ENCODE results near the gene SYNPO. TPM values are rescaled to one million over a fixed set of nuclear protein-coding genes. Genes with fewer than 3 reads are reported as not detected.

The SYNPO gene
- total and polyA plus RNA-seq, 5 donors from 2014 or later = 0.07 TPM; not detected in 4

DNA sequence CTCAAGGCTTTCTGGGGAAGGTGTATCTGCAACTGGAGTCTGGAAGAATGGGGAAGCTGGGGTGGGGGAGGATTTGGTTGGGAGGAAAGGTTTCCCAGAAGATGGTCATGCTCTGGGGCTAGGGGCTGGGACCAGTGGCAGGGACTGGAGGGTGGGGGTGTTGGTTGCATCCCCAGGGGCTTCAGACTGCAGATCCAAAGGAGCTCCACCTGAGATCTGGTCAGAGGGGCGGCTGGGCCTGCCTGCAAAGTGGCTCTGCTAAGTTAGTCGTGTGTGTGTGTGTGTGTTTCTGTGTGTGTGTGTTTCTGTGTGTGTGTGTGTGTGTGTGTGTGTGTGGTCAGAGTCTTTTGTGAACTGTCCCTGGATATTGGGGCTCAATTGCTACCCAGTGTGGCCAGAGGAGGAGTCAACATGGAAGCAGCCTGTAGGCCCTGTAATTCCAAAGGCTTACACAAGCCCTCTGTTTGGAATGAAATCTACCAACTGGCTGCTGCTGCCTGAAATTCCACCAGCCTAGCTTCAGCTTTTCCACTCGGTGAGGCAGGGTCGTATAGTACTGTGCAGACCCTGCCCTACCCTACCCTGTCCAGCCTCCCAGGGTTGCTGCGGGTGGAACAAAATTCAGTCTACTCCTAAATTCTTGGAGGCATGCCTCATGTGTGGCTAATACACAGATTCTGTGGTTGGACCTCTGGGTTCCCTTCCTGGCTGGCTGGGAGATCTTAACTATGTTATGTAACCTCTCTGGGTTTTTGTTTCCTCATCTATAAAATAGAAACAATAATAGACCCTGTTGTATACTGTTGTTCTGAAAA lies 12.5 kb upstream of the SYNPO start:
- DNase-seq (no peak), ATAC-seq (ENCODE audit: low read depth in 2 of 2) (no peak)
- Mint-ChIP-seq H3K9me3 (peaks cover 0 to 2% (median 0%) of the 10 kb centered on the region in 7 donors), H3K4me3 (no peak overlapping the region), H3K27ac (no peak overlapping the region), H3K27me3 (peaks cover 37% of the 10 kb centered on the region), H3K36me3 (peaks cover 4% of the 10 kb centered on the region), H3K4me1 (peaks cover 0 to 16% (median 6%) of the 10 kb centered on the region in 4 donors)
- Histone ChIP-seq H3K4me3 (ENCODE audit: low read depth, low read length) (no peak overlapping the region), H3K9me3 (ENCODE audit: control insufficient read depth in 2 of 2, low read length in 2 of 2) (no peaks in the 10 kb centered on the region), H3K27ac (ENCODE audit: insufficient read depth, low read length, poor library complexity, severe bottlenecking) (no peak overlapping the region), H3K4me1 (ENCODE audit: control insufficient read depth, insufficient read depth, low read length, poor library complexity, severe bottlenecking) (peaks cover 8% of the 10 kb centered on the region), H3K27me3 (ENCODE audit: control insufficient read depth, insufficient read depth, low read length) (peaks cover 6% of the 10 kb centered on the region), H3K36me3 (ENCODE audit: control insufficient read depth, insufficient read depth, low read length) (no peaks in the 10 kb centered on the region)

- Mint-ChIP-seq H3K36me3 (peaks cover 3% of the 10 kb centered on the region), H3K27ac (no peak overlapping the region), H3K27me3 (peaks cover 28% of the 10 kb centered on the region), H3K4me1 (peaks cover 0 to 6% (median 4%) of the 10 kb centered on the region in 4 donors), H3K9me3 (peaks cover 0 to 2% (median 0%) of the 10 kb centered on the region in 7 donors), H3K4me3 (no peak overlapping the region)
- peaks cover 3% of the 10 kb centered on the region for H3K27me3 ChIP-seq (ENCODE audit: control insufficient read depth, insufficient read depth, low read length)
- H3K27ac ChIP-seq (ENCODE audit: insufficient read depth, low read length, poor library complexity, severe bottlenecking) = no peak overlapping the region
- H3K36me3 ChIP-seq (ENCODE audit: control insufficient read depth, insufficient read depth, low read length) = no peaks in the 10 kb centered on the region
- H3K4me3 ChIP-seq (ENCODE audit: low read depth, low read length) = no peak overlapping the region
- ATAC-seq (ENCODE audit: low read depth in 2 of 2) (no peak), DNase-seq (no peak)
- H3K9me3 ChIP-seq (ENCODE audit: control insufficient read depth in 2 of 2, low read length in 2 of 2) = no peaks in the 10 kb centered on the region
- peaks cover 8% of the 10 kb centered on the region for H3K4me1 ChIP-seq (ENCODE audit: control insufficient read depth, insufficient read depth, low read length, poor library complexity, severe bottlenecking)
Observed at GRCh38 chr5:150628936-150629485, 11.4 kb upstream of the SYNPO start.

- Histone ChIP-seq H3K4me1 (ENCODE audit: control insufficient read depth, insufficient read depth, low read length, poor library complexity, severe bottlenecking) (peaks cover 5% of the 10 kb centered on the region), H3K27ac (ENCODE audit: insufficient read depth, low read length, poor library complexity, severe bottlenecking) (no peak overlapping the region), H3K9me3 (ENCODE audit: control insufficient read depth in 2 of 2, low read length in 2 of 2) (no peaks in the 10 kb centered on the region), H3K27me3 (ENCODE audit: control insufficient read depth, insufficient read depth, low read length) (no peaks in the 10 kb centered on the region), H3K4me3 (ENCODE audit: low read depth, low read length) (no peak overlapping the region), H3K36me3 (ENCODE audit: control insufficient read depth, insufficient read depth, low read length) (no peaks in the 10 kb centered on the region)
- Mint-ChIP-seq H3K27ac (no peak overlapping the region), H3K4me3 (no peak overlapping the region), H3K36me3 (no peaks in the 10 kb centered on the region), H3K27me3 (peaks cover 26% of the 10 kb centered on the region), H3K4me1 (peaks cover 0 to 2% (median 0%) of the 10 kb centered on the region in 4 donors), H3K9me3 (no peaks in the 10 kb centered on the region)
- ATAC-seq (ENCODE audit: low read depth in 2 of 2) (no peak), DNase-seq (no peak)
Observed at GRCh38 chr5:150630016-150630415, 10.4 kb upstream of the SYNPO start.

DNA sequence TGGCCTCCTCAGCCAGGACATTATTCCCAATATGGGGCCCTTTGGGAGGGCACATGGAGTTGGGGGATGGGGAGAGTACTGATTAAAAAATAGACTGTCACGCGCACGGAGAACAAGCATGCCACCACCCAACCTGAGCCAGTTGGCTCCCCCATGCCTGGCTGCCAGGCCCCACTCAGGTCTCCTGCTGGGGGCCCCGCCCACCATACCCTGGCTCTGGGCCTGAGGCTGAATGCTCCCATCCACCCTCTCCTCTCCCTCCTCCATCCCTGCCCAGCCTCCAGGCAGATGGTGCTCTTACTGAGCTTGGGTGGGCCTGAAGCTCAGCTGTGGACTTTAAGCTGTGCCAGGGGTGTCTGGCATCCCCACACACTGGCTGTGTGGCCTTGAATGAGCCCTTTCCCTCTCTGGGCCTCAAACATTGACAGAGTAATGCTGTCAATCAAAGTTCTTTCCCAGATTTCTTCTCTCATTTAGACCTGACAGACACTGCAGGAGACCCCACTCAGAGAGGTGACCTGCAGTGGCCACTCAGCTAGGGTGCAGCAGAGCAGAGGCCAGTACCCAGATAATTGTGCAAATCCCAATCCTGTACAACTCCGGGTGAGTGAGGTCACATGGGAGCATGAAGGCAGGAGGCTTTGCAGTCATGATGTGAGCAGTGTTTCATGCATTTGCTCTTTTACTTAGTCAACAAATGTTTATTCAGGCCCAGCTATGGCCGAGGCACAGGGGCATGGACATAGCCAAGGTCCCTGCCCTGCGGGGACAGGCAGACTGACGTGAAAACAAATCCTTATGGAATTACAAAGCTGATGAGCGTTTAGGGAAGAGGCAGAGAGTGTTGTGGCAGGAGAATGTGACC lies 9.8 kb upstream of the SYNPO start:
- H3K4me3 Mint-ChIP-seq = no peak overlapping the region
- H3K9me3 Mint-ChIP-seq = no peaks in the 10 kb centered on the region

GRCh38 chr5:150631326-150631701 lies 9.1 kb upstream of the SYNPO start:
- DNase-seq (no peak), ATAC-seq (ENCODE audit: low read depth in 2 of 2) (no peak)
- Mint-ChIP-seq H3K36me3 (no peaks in the 10 kb centered on the region), H3K4me3 (no peak overlapping the region), H3K27ac (no peak overlapping the region), H3K4me1 (no peaks in the 10 kb centered on the region), H3K9me3 (no peaks in the 10 kb centered on the region), H3K27me3 (peaks cover 27% of the 10 kb centered on the region)
- no peaks in the 10 kb centered on the region for H3K27me3 ChIP-seq (ENCODE audit: control insufficient read depth, insufficient read depth, low read length)
- no peaks in the 10 kb centered on the region for H3K36me3 ChIP-seq (ENCODE audit: control insufficient read depth, insufficient read depth, low read length)
- no peaks in the 10 kb centered on the region for H3K4me1 ChIP-seq (ENCODE audit: control insufficient read depth, insufficient read depth, low read length, poor library complexity, severe bottlenecking)
- H3K4me3 ChIP-seq (ENCODE audit: low read depth, low read length) = no peak overlapping the region
- no peak overlapping the region for H3K27ac ChIP-seq (ENCODE audit: insufficient read depth, low read length, poor library complexity, severe bottlenecking)
- H3K9me3 ChIP-seq (ENCODE audit: control insufficient read depth in 2 of 2, low read length in 2 of 2) = no peaks in the 10 kb centered on the region

More for the DNA sequence above, 9.8 kb upstream of the SYNPO start:
- H3K27ac Mint-ChIP-seq = no peak overlapping the region
- Histone ChIP-seq H3K4me1 (ENCODE audit: control insufficient read depth, insufficient read depth, low read length, poor library complexity, severe bottlenecking) (no peaks in the 10 kb centered on the region), H3K4me3 (ENCODE audit: low read depth, low read length) (no peak overlapping the region), H3K27me3 (ENCODE audit: control insufficient read depth, insufficient read depth, low read length) (no peaks in the 10 kb centered on the region), H3K36me3 (ENCODE audit: control insufficient read depth, insufficient read depth, low read length) (no peaks in the 10 kb centered on the region), H3K27ac (ENCODE audit: insufficient read depth, low read length, poor library complexity, severe bottlenecking) (no peak overlapping the region), H3K9me3 (ENCODE audit: control insufficient read depth in 2 of 2, low read length in 2 of 2) (no peaks in the 10 kb centered on the region)
- H3K27me3 Mint-ChIP-seq = peaks cover 26% of the 10 kb centered on the region
- ATAC-seq (ENCODE audit: low read depth in 2 of 2) = no peak
- H3K36me3 Mint-ChIP-seq = no peaks in the 10 kb centered on the region
- H3K4me1 Mint-ChIP-seq = peaks cover 0 to 2% (median 0%) of the 10 kb centered on the region in 4 donors
- no peak for DNase-seq

DNA sequence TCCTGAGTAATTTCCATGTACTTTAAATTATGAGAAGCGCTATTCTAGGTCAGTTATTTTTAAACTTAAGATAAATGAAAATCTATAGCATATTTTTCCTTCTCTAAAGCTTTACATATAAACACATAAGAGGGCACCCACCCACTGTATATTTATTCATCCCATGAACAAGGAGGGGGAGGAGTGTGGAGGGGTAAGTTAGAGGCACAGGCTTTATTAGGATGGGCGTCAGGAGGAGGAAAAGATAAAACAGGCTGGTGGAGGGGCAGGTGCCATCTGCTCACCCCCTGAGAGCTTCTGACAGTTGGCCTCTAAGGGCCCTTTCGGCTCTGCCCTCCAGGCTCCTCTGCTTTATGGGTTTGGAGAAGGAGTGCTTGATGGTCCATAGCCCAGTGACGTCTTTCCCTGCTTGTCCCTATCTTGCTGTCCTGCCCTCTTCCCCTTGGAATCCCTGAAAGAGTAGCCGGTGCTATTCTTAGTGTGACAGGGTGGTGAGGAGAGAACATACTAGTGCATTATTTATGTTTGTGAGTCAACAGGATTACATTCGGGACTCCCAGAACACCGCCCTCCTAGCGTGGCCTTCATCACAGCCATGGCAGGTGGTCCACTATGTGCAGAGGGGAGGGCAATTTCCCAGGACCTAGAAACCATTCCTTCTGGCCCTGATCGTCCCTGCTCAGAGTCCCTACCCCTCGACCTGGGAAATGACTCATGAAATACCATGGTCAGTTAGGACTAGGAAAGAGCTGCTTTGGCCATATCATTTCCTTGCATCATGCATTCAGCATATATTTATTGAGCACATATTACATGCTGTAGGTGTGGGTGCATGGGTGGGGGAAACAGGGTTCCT lies 7.9 kb upstream of the SYNPO start:
- no peak overlapping the region for H3K27ac ChIP-seq (ENCODE audit: insufficient read depth, low read length, poor library complexity, severe bottlenecking)
- no peaks in the 10 kb centered on the region for H3K4me1 ChIP-seq (ENCODE audit: control insufficient read depth, insufficient read depth, low read length, poor library complexity, severe bottlenecking)
- H3K27ac Mint-ChIP-seq = no peak overlapping the region
- no peak for ATAC-seq (ENCODE audit: low read depth in 2 of 2)
- no peaks in the 10 kb centered on the region for H3K36me3 ChIP-seq (ENCODE audit: control insufficient read depth, insufficient read depth, low read length)
- peaks cover 0 to 3% (median 0%) of the 10 kb centered on the region in 7 donors for H3K9me3 Mint-ChIP-seq
- H3K4me3 Mint-ChIP-seq = no peak overlapping the region
- H3K9me3 ChIP-seq (ENCODE audit: control insufficient read depth in 2 of 2, low read length in 2 of 2) = no peaks in the 10 kb centered on the region
- no peaks in the 10 kb centered on the region for H3K4me1 Mint-ChIP-seq
- H3K36me3 Mint-ChIP-seq = no peaks in the 10 kb centered on the region
- H3K27me3 ChIP-seq (ENCODE audit: control insufficient read depth, insufficient read depth, low read length) = no peaks in the 10 kb centered on the region
- DNase-seq = no peak
- H3K4me3 ChIP-seq (ENCODE audit: low read depth, low read length) = no peak overlapping the region
- H3K27me3 Mint-ChIP-seq = peaks cover 22% of the 10 kb centered on the region

- no peak overlapping the region for H3K4me3 Mint-ChIP-seq
- Histone ChIP-seq H3K4me3 (ENCODE audit: low read depth, low read length) (no peak overlapping the region), H3K4me1 (ENCODE audit: control insufficient read depth, insufficient read depth, low read length, poor library complexity, severe bottlenecking) (no peaks in the 10 kb centered on the region), H3K36me3 (ENCODE audit: control insufficient read depth, insufficient read depth, low read length) (no peaks in the 10 kb centered on the region), H3K27me3 (ENCODE audit: control insufficient read depth, insufficient read depth, low read length) (no peaks in the 10 kb centered on the region), H3K9me3 (ENCODE audit: control insufficient read depth in 2 of 2, low read length in 2 of 2) (no peaks in the 10 kb centered on the region), H3K27ac (ENCODE audit: insufficient read depth, low read length, poor library complexity, severe bottlenecking) (no peak overlapping the region)
- H3K36me3 Mint-ChIP-seq = no peaks in the 10 kb centered on the region
- DNase-seq = no peak
- no peak overlapping the region for H3K27ac Mint-ChIP-seq
- H3K4me1 Mint-ChIP-seq = no peaks in the 10 kb centered on the region
- peaks cover 22% of the 10 kb centered on the region for H3K27me3 Mint-ChIP-seq
- peaks cover 0 to 3% (median 0%) of the 10 kb centered on the region in 7 donors for H3K9me3 Mint-ChIP-seq
- no peak for ATAC-seq (ENCODE audit: low read depth in 2 of 2)
Observed at GRCh38 chr5:150633429-150633828, 7.0 kb upstream of the SYNPO start.

Measured in CD4-positive, CD25-positive, alpha-beta regulatory T cell (primary cell).